Limb (tissue), 2 donors: ENCODE measurements around the gene DYSF.
A peak's percentile ranks its signal among the peaks of the same experiment; 100 is the strongest.

Source experiments
- DNase-seq, 2 donors: peaks; one replicate each; pipeline ENCODE4 v3.0.0-alpha.2; 2016; ENCODE audit errors: extremely low spot score in 2 of 2

DYSF gene

DNA sequence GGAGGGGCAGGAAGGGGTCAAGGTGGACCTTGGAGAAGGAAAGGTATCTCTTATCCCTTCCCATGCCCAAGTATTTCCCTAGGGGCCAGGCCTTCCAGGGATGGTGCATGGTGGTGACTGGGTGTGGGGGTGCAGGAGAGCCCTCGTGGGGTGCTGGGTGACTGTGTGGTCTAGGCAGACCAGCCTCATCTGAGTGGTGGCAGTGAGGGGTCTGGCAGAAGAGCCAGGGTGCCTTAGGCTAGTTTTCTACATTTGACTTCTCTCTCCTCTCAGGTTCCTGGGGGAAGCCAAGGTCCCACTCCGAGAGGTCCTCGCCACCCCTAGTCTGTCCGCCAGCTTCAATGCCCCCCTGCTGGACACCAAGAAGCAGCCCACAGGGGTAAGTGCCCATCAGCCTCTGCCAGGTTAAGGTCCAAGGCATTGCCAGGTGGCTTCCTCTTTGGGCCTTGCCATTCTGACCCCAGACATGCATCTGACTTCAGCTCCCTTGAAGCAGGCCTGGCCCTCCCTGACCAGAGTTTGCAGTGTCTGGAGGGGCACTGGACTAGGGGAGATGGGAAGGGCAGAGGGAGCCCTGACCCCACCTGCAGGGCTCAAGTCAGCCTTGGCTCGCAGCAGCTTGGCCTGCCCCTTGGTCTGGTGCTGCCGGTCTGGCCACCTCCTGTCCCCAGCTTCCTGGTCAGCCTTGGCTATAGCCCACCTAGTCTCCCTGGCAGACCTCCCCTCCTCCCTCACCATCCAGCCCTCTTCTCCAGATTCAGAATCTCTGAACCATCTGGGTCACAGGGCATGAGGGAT lies 49.8 kb downstream of the DYSF start:
- peak in 1 of 2 donors; percentile 26 for DNase-seq

DNA sequence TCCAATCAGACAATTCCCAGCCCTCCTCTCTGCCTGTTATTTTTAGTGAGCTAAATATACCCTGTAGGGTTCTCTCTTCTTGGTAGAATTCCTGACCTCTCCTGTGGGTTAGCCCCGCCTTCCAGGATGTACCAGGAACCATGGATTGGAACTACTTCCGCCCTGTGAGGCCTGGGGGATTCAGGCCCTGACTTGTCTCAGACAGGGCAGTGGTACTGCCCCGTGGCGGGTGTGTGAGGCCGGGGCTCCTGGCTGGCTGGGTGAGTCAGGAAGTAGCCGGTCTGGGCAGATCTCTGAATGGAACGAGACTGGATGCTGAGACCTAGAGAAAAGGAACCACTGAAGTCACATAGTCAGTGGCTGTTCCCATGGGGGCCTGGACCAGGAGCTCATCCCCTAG lies 50.5 kb downstream of the DYSF start:
- peak in 1 of 2 donors; percentile 25 for DNase-seq

DNA sequence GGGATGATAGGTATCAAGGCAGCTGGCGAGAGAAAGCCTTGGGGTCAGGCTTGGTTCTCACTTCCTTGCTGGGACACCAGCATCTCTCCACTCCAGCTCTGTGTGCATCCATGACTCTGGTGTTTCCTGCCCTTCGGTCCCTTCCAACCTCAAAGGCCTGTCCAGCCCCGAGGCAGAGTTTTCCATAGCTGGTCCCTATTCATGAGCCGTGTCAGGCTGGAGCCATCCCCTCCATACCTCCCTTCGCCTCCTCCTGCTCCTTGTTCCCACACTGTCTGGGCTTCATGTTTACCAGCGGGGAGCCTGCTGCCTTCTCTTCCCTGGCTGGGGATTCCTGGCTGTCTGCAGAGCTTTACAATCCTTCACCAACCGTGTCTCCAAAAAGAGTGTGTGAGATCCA lies 51.2 kb downstream of the DYSF start:
- DNase-seq: no peak

DNA sequence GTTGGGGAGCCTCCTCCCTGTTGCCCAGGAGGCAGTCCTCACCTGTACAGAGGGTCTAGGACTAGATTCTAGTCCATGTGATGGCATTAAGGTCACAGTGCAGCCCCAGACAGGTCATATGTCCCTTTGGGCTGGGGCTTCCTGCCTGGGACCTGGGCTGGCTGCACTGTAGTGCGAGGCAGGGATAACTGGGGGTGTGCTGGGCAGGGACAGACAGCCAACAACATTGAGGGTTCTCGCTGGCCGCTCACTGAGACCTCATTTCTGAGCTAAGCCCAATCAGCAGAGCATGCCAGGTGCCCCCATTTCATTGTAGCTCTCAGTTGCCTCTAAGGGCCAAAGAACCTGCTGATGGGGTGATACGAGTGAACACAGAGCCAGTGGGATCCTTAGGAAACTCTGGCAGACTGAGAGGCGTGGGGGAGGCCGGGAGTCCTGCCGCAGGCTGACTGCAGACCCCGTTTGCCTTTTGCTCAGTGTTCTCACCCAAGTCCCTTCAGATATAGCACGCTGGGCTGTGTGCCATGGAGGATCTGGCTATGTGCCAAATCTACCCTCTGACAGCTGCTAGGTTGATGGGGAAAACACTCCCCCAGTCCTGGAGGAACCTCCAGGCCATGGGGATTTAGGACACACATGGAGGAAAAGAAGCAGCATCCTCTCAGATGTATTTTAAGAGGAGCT lies 51.9 kb downstream of the DYSF start:
- peak; percentile 30 to 76 for DNase-seq

DNA sequence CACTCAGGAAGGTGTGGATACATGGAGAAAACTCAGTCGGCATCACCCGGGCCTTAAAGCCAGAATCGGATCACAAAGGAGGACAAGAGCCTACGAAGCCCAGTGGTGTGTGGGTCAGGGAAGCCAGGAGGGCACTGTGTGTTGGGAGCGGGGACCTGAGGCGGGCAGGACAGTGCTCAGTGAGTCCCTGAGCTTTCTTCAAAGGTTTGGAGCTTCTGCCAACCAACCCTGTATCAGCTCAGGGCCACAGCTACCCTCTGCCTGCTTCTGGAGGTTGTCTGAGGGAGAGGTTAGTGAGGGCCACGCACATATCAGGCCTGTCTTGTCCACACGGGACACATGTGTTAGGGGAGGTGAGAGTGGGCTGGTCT lies 52.4 kb downstream of the DYSF start:
- no peak for DNase-seq

DNA sequence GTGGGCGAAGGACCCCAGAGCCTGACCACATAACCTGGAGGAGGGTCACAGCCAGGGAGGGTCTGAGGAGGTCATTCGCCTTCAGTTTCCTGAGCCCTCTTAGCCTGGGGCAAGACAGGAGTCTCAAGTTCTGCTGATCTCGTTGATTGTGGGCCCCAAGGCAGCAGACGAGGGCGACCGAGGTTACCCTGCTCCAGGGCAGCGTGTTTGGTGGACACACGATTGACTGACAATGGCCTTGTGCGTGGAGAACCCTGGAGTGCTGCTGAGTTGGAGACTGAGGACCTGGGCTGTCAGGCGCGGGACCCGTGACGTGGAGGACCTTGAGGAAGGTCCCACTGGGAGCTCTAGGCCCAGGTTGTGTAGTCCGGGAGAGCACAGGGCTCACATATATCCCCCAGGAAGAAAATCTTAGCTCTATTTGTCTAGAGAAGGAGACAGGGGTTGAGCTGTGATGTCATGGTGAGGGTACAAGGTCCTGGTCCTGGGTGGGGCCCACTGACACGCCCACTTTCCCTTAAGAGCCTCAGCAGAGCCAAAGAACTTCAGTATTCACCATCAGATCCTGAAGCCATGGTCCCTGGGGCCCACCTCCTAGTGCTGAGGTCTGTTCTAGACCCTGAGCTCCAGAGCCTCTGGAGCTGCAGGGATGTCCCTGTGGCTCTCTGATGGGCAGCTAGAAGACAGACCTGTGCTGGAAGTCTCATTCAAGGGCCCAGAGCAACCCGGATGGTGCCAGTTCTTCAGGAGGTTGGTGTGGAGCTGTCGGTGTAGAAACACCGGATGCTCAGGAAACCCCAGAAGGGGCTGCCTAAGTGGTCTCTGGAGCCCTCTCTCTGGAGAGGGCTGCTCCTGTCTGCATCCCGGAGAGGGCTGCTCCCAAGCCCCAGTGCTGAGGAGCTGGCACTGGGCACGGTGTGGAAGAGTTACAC lies 53.1 kb downstream of the DYSF start:
- DNase-seq: peak in 1 of 2 donors; percentile 23

DNA sequence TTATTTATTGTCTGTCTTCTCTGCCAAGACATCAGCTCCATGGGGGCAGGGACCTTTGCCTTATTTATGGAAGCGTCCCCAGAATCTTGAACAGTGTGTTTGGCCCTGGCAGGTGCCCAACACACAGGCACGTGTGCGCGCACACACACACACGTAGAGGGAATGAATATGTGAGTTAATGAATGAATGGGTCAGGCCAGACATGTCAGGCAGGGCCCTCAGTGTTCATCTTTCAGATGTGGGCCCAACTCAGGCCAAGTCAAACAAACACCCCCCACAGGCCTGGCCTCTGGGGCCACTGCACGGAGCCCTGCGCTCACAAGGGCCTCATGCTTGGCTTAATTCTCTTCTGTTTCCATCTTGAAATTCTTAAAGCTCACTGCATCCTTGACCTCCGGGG lies 54.1 kb downstream of the DYSF start:
- DNase-seq: no peak

DNA sequence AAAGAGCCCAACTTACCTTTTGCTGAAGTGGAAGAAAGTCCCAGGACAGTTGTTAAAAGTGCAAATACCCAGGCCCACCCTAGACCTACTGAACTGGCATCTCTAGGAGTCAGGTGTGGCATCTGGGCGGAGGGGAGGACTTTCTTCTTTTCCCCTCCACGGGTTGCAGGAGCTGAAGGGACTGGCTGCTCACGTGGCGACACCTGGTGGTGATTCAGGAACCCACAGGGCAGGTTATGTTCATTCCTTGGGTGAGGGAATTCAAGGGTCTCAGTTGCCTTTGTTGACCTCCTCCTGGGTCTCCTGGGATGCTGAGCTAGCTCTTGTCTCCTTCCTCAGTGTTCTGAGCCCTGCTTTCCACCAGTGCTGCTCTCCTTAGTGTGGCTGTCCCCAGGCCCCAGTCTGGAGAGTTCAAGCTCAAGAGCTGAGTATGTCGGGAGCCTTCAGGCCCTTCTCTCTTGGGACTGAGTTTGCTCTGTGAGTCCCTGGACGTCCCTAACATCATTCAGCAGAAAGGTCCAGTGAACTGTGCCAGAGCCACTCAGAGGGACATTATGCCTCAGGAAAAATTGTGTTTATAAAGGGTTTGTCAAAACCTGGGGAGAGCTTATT lies 56.9 kb downstream of the DYSF start:
- DNase-seq: peak; percentile 51 to 80

DNA sequence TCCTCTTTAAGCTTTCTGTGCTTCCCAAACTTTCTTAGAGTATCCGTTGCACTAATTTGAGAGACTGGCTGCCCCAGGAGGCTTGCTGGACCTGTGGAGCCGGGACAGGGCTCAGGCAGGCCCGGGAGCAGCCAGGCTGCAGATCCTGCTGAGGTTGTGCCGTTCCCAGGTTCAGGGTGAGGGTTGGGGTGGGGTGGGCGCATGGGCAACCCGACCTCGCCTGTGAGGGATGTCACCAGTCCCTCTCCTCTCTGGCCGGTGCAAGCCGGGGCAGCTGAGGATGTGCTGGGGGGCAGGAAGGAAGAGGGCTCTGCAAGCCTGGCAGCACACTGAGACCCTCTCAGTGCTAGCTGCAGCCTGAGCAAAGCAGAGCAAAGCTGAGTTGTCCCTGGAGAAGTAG lies 57.6 kb downstream of the DYSF start:
- DNase-seq: no peak

DNA sequence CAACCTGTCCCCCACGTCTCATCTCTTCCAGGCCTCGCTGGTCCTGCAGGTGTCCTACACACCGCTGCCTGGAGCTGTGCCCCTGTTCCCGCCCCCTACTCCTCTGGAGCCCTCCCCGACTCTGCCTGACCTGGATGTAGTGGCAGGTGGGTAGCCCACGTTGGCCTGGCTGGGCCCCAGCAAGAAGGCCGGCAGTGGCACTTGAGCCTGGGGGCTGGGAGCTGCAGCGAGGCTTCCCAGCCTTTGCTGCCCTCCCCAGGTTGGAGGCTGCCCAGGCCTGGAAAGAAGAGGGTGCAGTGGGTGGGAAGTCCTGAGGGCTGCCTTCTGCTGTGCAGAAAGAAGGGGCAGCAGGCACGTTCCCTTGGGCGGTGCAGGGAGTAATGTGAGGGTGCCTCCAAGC lies 58.4 kb downstream of the DYSF start:
- no peak for DNase-seq

DNA sequence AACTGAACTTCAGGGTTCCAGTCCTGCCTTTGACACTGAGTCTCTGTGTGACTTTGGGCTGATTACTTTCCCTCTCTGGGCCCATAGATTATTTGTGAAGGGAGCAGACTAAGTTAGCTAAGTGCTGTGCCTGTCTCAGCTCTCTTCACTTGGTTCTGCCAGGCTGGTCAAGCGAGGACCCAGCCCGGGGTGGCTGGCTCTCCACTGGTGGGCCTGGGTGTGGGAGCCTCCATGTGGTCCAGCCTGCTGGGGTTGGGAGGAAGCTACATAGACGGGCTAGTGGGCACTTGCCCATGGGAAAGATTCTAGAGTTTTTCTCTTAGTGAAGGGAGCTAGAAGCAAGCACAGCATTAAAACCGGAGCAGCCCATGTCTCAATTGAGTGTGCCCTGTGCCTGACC lies 59.0 kb downstream of the DYSF start:
- no peak for DNase-seq

DNA sequence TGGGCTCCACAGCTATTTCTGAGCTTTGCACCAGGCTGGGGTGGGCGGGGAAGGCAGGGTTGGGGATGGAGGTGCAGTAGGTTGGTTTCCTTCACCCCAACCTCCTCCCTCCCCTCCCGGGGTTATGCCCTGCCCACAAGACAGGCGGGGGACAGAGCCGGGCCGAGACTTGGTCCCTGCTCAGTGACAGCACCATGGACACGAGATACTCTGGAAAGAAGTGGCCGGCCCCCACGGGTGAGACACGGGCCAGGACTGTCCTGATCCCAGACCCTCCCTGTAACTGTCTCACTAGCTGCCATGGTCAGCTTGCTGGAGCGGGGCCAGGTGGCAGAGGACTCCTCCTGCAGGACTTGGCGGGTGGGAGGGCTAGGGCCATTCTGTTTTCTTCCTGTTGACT lies 59.7 kb downstream of the DYSF start:
- no peak for DNase-seq

DNA sequence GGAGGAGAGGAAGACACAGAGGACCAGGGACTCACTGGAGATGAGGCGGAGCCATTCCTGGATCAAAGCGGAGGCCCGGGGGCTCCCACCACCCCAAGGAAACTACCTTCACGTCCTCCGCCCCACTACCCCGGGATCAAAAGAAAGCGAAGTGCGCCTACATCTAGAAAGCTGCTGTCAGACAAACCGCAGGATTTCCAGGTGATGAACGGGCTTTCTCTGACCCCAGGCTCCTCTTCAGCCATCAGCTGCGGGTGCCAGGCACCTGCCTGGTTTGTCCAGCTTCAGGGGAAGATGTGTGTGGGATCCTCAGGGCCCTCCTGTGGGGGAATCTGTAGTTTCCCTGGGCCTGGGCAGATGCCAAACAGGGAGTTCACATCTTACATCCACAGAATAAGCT lies 60.4 kb downstream of the DYSF start:
- no peak for DNase-seq

DNA sequence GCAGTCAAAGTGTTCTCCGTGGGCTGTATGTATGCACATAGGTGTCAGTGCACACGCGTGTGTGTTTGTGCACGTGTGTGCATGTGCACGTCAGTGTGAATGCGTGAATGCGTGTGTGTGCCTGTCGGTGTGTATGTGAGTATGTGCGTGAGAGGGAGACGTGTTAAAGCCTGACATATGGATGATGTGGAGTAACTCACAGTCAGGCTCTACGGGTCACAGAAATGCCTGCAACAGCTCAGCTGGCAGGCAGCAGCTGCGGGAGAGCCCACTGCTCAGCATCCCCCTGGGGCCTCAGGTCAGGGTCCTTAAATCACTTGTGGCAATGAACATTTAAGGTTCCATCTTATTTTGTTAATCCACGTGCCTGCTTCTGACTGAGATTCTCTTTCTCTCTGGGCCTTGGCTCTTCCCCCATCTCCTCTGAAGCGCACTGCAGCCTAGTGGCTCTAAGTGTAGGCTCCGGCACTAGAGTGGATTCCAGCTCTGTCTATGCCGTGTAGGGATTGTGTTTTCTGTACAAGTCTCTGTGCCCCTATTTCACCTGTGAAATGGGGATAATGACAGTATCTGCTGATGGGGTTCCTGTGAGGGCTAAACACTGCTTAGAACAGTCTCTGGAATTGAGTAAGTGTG lies 63.0 kb downstream of the DYSF start:
- no peak for DNase-seq

DNA sequence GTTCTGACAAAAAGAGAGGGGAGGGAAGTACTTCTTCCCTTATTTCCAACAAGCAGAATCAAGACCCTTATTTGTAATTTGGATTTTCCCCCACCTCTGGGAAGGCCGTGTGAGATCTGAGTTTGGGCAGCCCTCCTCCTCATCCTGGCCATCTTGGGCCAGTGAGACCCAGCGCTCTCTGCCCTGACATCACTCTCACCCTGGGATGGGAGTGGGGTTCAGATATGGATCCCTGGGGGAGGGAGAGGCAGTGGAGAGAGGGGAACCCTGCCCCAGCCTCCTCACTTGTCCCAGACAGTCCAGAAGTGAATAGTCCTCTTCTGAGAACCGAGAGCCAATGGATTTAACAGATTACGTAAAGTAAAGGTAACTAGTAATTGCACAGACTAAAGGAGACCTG lies 64.5 kb downstream of the DYSF start:
- no peak for DNase-seq

DNA sequence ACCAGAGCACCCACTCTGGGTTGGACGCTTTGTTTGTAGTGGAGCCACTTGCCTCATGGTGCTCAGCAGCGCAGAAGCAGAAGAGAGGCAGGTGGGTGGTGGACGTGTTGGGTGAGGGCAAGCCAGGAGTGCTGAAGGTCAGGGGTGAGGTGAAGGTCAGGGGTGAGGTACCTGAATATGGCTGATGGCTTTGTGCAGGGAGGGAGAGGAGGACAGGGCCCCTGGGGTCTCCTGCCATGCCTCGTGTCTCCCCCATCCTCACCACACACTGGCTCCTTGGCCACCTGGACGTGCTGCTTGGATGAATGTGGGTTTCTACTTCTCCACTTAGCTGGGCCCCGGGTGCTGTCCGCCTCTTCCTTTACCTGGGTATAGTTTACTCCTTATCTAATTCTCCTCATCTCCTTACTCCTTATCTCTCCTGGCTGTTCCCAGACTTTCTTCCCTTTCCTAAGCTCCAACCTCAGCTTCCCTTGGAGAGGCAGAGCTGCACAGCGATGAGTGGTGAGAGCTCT lies 68.1 kb downstream of the DYSF start:
- DNase-seq: no peak

DNA sequence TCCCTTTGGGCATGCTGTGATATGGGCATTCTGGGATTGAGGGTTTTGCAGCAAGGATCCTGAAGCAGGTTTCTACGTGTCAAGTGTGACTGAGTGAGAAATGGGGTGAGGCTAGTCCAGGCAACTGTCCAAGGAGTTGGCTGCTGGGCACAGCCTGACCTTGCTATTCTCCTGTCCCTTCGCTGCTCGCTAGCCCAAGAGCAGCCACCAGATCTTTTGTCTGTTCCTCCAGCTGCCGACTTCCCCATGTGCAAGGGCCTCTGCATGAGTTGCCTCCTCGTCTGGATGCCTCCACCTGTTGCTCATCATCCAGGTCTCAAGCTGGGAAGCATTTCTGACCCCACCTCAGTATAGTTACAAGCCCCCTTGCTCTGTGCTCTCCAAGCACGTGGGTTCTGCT lies 71.1 kb downstream of the DYSF start:
- DNase-seq: no peak

DNA sequence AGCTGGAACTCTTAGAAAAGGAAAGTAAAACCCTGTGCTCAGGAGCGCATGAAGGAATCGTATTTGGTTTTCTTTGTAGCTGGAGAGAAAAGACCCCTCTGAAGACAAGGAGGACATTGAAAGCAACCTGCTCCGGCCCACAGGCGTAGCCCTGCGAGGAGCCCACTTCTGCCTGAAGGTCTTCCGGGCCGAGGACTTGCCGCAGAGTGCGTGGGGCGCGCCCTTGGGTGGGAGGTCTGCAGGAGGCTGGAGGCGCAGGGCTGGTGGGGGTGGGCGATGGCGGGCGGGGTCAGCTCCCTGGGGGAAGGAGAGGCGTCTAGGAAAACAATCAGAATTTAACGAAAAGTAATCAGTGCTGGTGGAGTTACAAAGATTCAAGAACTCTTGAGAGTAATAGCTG lies 72.8 kb downstream of the DYSF start:
- no peak for DNase-seq

DNA sequence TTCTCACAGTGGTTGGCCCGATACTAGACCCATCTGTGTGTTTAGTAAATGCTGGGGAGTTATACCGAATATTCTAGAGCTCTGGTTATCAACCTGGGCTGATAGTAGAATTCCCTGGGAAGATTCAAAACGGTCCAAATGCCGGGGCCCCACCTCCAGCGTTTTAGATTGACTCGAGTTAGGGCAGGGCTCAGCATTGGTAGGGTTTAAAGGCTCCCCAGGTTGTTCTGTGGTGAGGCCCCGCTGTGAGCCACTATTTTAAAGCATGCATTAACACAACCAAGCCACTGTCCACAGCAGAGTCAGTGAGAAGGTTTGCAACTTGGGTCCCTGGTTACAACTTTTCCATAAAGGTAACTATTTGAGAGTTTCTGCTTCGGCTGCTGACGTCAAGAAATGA lies 73.6 kb downstream of the DYSF start:
- DNase-seq: peak in 1 of 2 donors; percentile 21

DNA sequence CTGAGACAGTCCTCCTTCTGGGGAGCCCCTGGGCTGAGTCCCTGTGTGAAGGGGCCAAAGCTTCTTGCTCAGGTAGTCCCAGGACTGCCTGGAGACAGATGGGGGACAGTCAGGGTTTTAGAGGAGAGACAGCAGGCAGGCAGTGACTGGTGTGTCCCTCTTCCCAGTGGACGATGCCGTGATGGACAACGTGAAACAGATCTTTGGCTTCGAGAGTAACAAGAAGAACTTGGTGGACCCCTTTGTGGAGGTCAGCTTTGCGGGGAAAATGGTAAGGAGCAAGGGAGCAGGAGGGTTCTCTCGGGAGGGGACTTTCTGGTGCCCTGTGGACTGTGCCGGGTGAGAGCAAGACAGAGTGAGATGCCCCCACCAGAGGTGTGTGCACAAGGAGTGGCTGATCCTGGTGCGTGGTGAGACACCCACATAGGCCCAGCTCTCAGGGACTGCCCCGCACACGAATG lies 74.8 kb downstream of the DYSF start:
- peak in 1 of 2 donors; percentile 14 for DNase-seq

DNA sequence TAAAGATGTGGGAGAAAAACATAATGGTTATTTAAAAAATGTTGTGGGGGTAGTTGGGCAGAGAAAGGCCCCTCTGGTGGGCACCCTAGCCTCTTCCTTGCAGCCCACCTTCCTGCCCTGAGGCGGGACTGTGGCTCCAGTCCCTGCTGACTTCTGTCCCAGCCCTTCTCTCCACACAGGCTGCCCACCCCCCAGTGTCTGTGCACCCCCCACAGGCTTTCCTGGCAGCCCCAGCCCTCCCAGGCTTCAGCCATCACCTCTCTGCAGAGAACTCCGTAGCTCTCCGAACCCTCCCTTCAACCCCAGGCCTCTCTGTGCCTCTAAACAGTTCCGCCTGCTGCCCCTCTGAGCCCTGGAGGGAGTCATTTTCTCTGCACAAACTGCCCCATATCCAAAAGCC lies 75.4 kb downstream of the DYSF start:
- DNase-seq: peak in 1 of 2 donors; percentile 11
